Activated naive CD4-positive, alpha-beta T cell treated with anti-CD3 and anti-CD28 coated beads, Interleukin-2, amount 50 U/mL, for 24 hours (primary cell): ENCODE data around the gene IREB2.
"Not testable (repeated sequence)": the region's sequence is repeated elsewhere in the genome, so short reads cannot be mapped to it uniquely, and the experiment has no call there.

ENCODE experiments used
- H3K27ac Mint-ChIP-seq: one replicate; pipeline ENCODE4 v1.8.0; 2021; ENCODE audit warnings: mild to moderate bottlenecking, mixed read lengths
- H3K27me3 Mint-ChIP-seq: one replicate; pipeline ENCODE4 v1.8.0; 2021; ENCODE audit warnings: mixed read lengths
- H3K36me3 Mint-ChIP-seq: one replicate; pipeline ENCODE4 v1.8.0; 2021; ENCODE audit warnings: mixed read lengths
- H3K4me1 Mint-ChIP-seq: one replicate; pipeline ENCODE4 v1.8.0; 2021; ENCODE audit warnings: mixed read lengths
- H3K4me3 Mint-ChIP-seq: one replicate; pipeline ENCODE4 v1.8.0; 2021; ENCODE audit warnings: mild to moderate bottlenecking, mixed read lengths
- H3K9me3 Mint-ChIP-seq: one replicate; pipeline ENCODE4 v1.8.0; 2021; ENCODE audit warnings: mixed read lengths

Gene IREB2

DNA sequence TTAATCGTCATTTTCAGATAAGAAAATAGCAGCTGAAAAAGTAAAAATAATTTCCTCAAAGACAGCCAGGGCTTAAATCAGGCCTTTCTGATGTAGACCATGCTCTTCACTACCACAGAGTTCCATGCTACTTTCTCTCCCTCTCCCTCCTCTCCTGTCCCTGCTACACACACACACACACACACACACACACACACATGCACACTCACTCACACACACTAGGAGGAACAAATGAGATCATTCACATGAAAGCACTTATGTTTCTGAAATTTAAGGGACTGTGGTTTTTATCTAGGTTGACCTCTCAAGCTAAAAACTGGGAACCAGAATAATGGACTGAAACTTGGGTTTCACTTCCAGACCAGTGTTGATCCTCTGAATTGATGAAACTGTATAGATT, 98.1 kb downstream of the IREB2 start:
- no peak overlapping the region for H3K27ac Mint-ChIP-seq
- H3K36me3 Mint-ChIP-seq = no peaks in the 10 kb centered on the region
- no peaks in the 10 kb centered on the region for H3K9me3 Mint-ChIP-seq
- H3K27me3 Mint-ChIP-seq = no peaks in the 10 kb centered on the region
- peaks cover 4% of the 10 kb centered on the region for H3K4me1 Mint-ChIP-seq
- H3K4me3 Mint-ChIP-seq = no peak overlapping the region

DNA sequence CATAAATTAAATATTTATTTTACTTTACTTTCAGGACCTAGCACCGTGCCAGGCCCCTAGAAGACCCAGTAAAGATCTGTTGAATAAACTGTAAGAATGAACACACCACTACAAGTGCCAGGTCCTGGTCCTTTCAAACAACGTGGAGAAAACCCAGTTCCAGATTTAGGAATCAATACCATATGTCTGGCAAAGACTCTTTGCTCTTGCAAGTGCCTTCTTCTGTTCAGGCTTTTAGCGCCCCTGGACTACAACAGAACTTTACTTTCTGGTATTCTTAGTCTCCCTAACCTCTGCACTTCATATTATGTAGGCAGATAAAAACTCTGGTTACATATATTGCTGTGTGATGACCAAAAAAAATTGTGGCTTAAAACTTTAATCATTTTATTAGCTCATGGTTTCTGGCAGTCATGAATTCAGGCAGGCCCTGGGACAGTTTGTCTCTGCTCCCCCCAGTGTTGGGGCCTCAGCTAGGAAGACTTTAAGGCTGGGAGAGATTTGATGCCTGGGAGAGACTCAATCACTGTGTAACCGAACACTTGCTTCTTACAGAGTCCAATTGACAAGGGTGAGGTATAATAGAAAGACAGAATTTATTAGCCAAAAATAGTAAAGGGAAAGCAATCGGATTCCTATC, 99.4 kb downstream of the IREB2 start:
- Mint-ChIP-seq H3K4me1 (peaks cover 14% of the 10 kb centered on the region), H3K27me3 (no peaks in the 10 kb centered on the region), H3K9me3 (no peaks in the 10 kb centered on the region), H3K4me3 (no peak overlapping the region), H3K36me3 (peaks cover 6% of the 10 kb centered on the region), H3K27ac (no peak overlapping the region)

DNA sequence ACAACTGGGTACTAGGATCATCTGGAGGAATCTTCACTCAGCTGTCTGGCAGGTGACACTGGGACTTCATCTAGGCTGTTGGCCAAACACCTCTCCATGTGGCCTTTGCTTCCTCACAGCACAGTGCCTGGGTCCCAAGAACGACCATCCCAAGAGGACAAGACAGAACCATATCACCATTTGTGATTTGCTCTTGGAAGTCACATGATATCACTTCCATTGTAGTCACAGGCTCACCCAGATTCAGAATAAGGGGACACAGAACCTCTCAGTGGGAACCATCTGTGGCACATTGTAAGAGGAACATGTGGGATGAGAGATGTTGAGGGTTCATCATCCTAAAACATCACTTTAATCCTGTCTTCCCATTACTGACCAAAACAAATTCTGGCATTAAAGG, 100.3 kb downstream of the IREB2 start:
- no peaks in the 10 kb centered on the region for H3K27me3 Mint-ChIP-seq
- H3K36me3 Mint-ChIP-seq = peaks cover 9% of the 10 kb centered on the region
- no peak overlapping the region for H3K4me3 Mint-ChIP-seq
- H3K4me1 Mint-ChIP-seq = peaks cover 19% of the 10 kb centered on the region
- H3K9me3 Mint-ChIP-seq = no peaks in the 10 kb centered on the region
- H3K27ac Mint-ChIP-seq = no peak overlapping the region

DNA sequence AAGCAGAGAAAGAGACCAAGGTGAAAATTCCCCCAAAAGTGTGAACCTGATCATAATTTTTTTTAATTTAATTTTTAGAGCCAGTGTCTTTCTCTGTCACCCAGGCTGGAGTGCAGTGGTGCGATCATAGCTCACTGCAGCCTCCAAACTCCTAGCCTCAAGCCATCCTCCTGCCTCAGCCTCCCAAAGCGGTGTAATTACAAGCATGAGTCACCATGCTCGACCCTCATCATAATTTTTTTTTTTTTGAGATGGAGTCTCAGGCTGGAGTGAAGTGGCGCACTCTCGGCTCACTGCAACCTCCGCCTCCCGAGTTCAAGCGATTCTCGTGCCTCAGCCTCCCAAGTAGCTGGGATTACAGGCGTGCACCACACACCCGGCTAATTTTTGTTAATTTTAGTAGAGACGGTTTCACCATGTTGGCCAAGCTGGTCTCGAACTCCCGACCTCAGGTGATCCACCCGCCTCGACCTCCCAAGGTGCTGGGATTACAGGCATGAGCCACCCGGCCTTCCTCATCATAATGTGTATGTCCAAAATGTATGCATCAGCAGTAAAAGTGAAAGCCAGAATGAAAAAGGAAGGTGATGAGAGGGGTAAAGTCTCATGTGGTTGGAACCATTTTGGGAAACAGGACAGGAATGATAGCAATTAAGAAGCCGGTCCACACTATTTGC, 101.6 kb downstream of the IREB2 start:
- Mint-ChIP-seq H3K27ac (peak overlapping the region; percentile 100), H3K4me1 (peaks cover 24% of the 10 kb centered on the region), H3K4me3 (peak overlapping the region; percentile 97), H3K36me3 (peaks cover 11% of the 10 kb centered on the region)
- not testable (repeated sequence) for H3K9me3 Mint-ChIP-seq, H3K27me3 Mint-ChIP-seq

DNA sequence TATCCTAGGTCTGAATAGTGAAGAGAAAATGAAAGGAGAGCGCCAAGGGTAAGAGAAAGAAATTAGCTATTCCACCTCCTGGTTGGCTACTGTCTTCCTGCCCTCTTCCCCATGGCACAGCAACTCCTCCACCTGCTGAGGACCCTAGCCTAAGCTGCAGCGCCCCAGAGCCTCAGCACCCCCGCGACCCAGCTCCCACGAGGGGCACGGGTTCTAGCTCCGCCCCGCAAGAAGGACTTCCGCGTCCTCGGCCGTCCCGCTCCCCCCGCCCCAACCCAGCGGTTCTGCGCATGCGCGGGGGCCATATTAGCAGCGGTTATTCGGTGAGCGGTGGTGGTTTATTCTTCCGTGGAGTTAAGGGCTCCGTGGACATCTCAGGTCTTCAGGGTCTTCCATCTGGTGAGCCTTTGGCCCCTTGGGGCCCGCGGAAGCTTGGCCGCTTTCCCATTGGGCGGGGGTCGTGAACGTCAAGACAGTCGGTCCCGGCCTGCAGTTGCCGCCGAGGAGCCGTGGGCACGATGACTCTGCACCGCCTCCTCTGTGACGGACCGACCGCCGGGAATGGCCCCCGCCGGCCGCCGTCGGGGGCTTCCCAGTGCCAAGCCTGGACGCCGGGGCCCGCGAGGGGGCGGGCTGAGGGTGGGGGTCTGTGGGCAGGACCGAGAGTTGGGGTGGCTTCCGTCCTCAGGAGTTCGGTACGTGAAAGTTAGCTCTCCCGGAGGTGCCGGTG, 102.3 kb downstream of the IREB2 start, which contains the start of gene PSMA4:
PSMA4 (plus strand) TSS at position 304 of the 730 bp plus-strand sequence. CDS start 1,484 bp downstream, outside the sequence.
- Mint-ChIP-seq H3K36me3 (peaks cover 13% of the 10 kb centered on the region), H3K27me3 (no peaks in the 10 kb centered on the region)

DNA sequence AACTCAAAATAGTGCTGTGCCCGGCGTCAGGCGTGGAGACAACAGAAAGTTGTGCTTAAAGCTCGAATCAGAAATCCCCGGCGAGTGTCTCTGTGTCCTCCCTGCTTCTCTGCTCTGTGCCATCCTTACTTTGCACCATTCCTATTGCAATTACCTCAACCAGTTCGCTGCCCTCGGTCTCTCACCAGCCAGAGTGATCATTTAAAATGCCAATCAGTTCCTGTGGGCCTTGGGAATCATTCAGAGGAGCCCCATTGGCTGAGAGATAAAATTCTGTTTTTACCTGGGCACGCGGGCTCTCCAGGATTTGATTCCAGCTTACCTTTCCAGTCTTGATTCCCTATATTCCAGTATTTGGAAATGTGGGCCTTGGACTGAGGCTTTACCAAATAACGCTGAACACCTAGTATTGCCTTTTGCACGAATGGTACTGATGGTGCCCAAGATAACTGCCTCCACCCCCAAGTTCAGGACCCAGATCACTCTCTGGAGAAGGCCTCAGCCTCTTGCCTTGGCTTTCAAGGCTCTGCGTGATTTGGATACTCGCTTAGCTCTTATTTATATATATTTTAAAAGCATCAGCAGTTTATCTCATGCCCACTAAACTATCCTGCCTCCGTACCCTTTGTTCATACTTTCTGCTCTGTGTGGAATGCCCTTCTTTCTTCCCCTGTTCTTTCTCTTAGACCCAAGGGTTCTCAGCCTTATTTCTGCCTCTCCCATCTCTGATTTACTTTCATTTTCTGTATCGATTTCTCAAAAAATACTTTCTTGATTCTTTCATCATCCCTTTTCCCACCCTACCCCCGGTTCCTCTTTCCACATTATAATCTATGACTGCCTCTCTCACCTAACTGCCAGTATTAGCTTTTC, 103.1 kb downstream of the IREB2 start:
- H3K4me1 Mint-ChIP-seq = peaks cover 26% of the 10 kb centered on the region
- peak overlapping the region; percentile 100 for H3K27ac Mint-ChIP-seq
- H3K4me3 Mint-ChIP-seq = peak overlapping the region; percentile 97
- peaks cover 13% of the 10 kb centered on the region for H3K36me3 Mint-ChIP-seq
- no peaks in the 10 kb centered on the region for H3K27me3 Mint-ChIP-seq
- H3K9me3 Mint-ChIP-seq = no peaks in the 10 kb centered on the region

More for the DNA sequence above, 102.3 kb downstream of the IREB2 start, which contains the start of gene PSMA4:
- H3K9me3 Mint-ChIP-seq = no peaks in the 10 kb centered on the region
- peak within 1 kb of the TSS; percentile 97 for H3K4me3 Mint-ChIP-seq
- peak within 1 kb of the TSS; percentile 100 for H3K27ac Mint-ChIP-seq
- peaks cover 26% of the 10 kb centered on the region for H3K4me1 Mint-ChIP-seq

DNA sequence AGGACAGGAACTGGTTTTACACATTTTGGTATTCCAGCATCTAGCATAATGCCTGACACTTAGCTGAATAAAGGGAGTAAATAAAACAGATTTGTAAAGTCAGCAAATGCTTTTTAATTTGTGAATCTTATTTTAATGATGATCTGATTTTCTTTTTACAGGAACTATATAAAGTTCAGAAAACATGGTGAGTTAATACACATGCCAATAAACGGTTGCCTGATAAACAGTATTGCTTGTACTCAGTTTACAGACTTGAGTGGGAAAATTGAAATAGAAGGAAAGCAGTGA, 103.7 kb downstream of the IREB2 start:
- Mint-ChIP-seq H3K4me1 (peaks cover 26% of the 10 kb centered on the region), H3K9me3 (no peaks in the 10 kb centered on the region), H3K27me3 (no peaks in the 10 kb centered on the region), H3K4me3 (peak overlapping the region; percentile 97), H3K27ac (peak overlapping the region; percentile 100), H3K36me3 (peaks cover 13% of the 10 kb centered on the region)

DNA sequence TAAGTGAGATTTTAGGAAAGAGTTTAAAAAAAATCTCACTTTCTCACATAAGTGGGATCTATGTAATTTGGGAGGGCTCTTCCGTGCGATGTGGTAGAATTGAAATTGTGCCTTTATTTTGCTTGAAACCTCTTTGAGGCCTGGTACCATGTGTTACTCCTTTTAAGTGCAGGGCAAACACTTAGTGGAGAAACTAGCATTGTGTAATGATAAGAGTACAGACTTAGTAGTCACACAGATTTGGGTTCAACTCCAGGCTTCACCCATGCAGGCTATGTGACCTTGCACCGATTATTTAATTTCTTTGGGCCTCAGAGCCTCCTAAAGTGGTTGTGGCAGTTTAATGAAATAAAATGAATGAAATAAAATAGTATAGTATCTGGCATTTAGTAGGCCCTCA, 104.6 kb downstream of the IREB2 start:
- Mint-ChIP-seq H3K27me3 (no peaks in the 10 kb centered on the region), H3K4me3 (peak overlapping the region; percentile 97), H3K27ac (no peak overlapping the region), H3K9me3 (no peaks in the 10 kb centered on the region), H3K4me1 (peaks cover 26% of the 10 kb centered on the region), H3K36me3 (peaks cover 13% of the 10 kb centered on the region)

DNA sequence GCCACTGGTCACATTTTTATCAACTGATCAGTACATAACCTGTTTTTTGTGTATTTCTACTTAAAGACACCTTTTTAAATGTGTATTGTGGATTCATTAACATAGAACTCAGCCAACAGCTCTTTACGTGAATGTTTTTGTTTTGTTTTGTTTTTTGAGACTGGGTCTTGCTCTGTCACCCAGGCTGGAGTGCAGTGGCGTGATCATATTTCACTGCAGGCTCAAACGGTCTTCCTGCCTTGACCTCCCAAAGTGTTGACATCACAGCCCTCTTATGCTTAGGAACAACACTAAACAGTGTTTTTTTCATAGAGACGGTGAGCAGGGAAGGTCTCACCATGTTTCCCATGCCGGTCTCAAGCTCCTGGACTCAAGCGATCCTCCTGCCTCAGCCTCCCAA, 112.2 kb downstream of the IREB2 start:
- Mint-ChIP-seq H3K9me3 (no peaks in the 10 kb centered on the region), H3K4me1 (no peaks in the 10 kb centered on the region), H3K27ac (no peak overlapping the region), H3K4me3 (no peak overlapping the region), H3K27me3 (no peaks in the 10 kb centered on the region), H3K36me3 (peaks cover 10% of the 10 kb centered on the region)

DNA sequence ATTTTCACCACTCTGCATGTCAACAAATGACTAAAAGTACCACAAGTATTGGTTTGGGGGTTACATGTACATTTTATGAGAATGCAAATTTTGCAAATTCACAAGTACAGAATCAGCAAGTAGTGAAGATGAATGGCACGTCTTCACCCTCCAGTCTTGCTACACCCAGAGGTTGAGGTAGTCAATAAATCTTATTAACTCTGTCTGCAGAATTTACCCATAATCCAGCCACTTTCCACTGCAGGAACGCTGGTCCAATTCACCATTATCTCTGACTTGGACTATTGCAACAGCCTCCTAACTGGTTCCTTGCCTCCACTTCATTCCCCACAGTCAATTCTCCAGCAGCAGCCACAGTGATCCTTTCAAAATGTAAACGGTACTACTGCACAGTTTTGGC, 112.8 kb downstream of the IREB2 start:
- Mint-ChIP-seq H3K27ac (no peak overlapping the region), H3K9me3 (no peaks in the 10 kb centered on the region), H3K36me3 (peaks cover 10% of the 10 kb centered on the region), H3K4me3 (no peak overlapping the region), H3K27me3 (no peaks in the 10 kb centered on the region), H3K4me1 (no peaks in the 10 kb centered on the region)
